HG03066 (cell line): Measurements from ENCODE around the gene TMPRSS4.

Source experiments
- ATAC-seq: cut with Tn5 transposase; IDR thresholded peaks from one replicate; pipeline ENCODE4 v1.9.1; 2021; ENCODE audit warnings: low read depth; ENCODE audit not compliant: unreplicated experiment

The TMPRSS4 gene

DNA sequence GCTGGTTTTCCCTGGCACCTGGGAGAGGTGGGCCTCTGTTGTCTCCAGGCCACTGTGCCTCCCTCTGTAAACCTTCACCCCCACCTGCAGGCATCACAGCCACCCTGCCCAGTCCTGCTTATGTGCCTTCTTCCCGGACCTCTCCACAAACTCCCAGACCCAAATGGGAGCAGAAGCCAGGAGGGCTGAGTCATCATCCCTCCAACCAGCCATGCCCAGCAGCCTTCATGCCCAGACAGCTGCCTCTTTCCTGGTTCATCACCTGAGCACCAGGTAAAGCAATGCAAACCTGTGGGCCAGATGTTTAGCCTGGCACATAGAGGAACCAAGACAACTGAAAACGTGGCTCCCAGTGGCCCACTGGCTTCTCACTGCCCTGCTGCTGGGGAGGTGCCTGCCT, 2.1 kb upstream of the TMPRSS4 start:
- ATAC-seq, result no peak

DNA sequence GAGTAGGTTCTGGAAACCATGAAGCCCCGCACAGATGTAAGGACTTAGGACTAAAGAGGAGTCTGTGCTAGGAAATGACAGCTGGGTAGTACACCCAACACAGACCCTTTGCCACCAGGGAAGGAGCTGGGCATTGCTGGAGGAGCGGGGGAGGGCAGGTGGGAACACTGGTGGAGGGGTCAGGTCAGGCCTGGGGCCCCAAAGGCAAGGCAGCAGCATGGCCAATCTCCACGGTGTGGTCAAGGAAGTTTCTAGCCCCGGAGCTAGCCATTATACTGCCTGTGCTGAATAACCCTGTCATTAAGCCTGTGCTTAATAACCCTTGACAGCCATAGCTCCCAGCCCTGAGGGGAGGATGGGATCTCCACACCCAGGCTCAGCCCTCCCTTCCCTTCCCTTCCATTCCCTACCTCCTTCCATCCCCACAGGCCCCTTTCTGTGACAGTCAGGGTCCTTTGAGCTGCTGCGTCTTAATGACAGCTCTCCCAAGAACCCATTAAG, 2.1 kb downstream of the TMPRSS4 start:
- ATAC-seq, result no peak

DNA sequence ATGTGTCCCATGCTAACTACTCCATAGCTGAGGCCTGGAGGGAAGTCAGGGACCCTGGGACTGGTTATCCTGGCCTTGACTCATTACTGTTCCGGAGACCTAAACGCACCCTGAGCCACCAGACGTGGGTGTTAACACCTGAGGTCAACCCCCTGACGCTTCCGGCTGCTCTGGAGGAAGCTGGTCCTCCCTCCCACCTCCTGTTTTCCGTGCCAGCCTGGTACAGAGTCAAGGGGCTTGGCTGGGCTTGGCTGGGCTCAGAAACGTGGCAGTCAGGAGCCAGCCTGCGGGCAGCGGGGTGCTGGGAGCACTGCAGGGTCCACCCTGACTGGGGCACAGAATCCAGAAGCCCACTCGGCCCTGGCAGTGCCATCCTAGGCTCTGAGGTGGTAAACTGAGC, 2.6 kb downstream of the TMPRSS4 start:
- ATAC-seq, result no peak

DNA sequence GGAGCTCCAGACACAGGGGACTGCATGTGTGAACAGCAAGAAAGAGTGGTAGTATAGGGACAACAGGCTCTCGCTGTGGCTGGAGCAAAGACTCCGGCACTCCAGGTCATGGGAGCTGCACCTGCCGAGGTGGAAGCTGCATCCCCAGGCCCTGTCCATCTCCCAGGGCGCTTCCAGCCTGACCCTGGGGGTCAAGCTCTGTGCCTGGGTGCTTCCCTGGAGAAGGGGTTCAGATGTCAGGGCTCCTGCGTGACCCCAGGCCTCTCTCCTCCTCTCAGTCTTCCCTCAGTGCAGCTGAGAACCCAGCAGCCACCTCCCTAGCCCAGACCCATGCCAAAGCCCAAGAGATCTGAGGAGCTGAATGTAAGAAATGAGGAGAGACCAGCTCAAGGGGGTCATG, 3.4 kb downstream of the TMPRSS4 start:
- no peak for ATAC-seq

DNA sequence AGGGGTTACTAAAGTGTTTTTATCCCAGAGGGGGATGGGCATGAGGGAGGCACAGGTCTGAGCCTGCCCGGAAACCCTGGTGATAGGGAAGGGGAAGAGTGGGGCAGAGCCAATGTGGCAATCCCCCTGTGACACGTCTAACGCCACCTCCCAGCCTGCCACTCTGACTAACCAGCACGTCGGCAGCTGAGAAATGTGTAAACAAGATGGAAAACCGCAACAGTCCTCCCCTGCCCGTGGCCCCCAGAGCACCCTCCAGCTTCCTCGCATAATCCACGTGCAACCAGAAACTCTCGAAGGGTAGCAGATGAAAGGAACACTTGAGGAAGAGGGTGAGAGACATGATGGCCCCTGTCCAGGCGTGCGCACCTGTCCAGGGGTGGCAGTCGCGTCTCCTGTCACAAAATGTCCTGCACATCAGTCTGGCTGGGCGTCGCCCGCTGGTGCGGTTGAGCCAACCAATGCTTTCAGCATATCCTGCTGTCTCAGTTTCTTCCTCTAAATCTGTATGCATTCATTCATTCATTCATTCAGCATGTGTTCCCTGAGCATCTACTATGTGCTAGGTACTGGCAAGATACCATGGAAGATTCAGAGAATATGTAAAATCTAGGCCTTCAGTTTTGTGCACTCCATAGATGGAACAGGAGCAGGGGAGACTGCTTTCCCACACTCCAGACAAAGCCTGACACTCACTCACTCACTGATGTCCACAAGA, 4.5 kb downstream of the TMPRSS4 start:
- no peak for ATAC-seq

DNA sequence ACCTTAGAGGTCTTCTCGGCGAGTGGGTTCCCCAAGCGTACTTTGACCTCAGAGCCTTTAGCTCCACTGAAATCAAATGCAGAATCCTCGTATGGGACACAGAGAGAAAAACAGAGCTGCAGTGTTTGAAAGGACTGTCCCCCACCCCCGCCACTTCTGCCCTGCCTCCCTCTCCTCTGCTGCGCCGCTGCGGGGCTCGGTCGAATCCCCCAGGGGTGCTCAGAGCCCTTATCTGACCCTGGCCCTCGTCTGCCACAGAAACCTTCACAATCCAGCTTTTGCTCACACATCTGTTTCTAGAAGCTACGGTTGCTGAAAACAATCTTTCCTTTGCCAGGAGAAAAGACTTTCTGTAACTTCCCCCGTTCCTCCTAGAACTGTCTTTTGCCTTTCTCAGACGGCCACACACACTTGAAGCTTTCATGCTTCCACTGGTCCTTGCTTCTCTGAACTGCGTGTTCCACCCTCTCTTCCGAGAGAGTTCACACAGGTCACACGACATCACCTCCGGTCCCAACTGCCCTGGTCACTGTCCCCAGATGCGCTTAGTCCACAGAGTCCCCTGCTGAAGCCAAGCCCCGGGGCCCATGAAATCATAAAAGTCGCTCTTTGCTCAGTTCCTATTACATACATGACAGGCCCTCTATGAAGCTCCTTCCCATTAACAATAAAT, 6.1 kb downstream of the TMPRSS4 start:
- ATAC-seq, result no peak

DNA sequence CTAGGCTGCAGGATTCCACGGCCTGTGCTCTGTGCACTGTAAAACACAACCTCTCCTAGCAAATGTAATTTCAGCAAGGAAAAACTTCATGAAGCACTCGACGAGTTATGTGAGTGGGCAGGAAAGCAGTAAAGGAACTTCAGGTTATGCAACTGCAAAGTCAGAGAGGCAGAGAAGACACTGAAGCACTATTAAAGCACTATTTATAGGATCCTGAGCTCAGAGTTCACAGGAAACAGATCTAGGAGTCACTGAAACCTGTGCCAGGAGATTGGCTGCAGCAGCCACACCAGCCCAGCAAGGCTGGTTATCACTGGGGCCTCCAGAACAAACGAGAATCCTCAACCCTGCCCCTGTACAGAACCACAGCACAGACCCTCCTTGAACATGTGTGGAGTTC, 7.4 kb downstream of the TMPRSS4 start:
- ATAC-seq, result no peak

DNA sequence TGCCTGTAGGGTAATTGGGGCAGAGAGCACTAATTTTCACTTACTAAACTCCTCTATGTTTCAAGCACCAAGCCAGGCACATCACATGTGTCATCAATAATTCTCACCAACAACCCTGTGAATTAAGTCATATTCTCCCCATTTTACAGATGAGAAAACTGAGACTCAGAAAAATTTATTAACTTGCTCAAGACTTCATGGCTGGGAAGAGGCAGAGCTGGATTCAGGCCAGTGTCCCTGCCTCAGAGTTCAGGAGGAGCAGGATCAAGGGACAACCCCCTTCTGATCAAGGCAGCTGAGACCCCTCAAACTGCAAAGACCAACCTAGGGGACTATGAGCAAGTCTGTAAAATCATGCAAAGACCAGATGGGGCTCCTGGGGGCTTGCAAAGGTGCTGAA, 7.8 kb downstream of the TMPRSS4 start:
- ATAC-seq, result no peak

DNA sequence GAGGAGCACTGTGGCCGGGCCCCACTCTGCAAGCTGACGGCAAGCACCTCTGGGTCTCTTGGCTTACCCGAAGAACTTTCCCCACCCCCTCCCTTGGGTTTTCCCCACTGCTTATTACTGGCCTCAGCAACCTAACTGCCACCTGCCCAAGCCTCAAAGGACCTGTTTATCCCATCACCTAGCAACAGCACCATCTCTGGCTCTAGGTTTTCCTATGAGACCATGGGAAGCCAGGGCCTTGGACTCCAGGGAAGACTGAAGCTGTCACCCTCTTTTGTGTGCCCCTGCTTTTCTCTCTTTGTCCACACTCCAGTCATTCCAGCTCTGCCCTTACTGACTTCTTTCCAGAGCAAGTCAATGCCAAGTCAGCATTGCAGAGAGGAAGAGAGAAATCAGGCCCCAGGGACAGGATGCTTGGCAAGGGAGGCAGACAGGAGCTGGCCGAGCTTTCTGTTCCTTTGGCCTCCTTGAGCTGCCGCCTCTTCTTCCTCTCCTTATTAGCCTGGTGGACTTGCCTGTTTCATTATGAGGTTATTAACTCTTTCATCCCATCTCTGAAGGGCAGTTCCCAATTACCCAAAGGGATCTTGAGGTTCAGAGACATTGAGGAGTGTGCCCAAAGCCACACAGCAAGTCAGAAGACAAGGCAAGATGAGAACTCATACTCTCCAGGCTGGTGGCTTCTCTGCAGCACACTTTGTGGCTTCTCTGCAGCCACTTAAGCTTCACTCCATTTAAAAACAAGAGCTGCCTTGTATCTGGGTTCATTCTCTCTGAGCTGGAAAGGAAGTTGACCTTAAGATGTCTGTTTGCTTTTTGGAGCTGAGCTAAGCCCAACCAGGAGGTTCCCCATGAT, 10.3 kb downstream of the TMPRSS4 start, which contains the start of gene SMIM35:
SMIM35 (minus strand) TSS at position 51 of the 856 bp plus-strand sequence. CDS start 206 bp downstream, outside the sequence.
- ATAC-seq, result no peak

DNA sequence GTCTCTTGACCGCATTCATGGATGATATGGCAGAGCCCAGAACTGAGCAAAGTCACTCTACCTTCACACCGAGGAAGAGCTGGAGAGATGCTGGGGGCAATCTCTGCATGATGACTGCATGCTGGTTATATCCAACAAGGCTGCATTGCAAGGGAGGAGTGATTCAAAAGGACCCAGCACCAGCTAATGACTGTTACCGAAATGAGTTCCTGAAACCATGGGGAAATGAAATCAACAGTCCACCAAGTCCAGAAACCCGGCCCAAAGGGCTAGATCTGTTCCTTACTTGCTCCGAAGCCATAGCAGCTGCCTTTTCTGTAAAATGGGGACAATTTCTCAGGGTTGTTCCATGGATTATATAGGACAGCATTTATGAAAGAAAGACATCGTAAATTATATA, 11.1 kb downstream of the TMPRSS4 start:
- no peak for ATAC-seq

DNA sequence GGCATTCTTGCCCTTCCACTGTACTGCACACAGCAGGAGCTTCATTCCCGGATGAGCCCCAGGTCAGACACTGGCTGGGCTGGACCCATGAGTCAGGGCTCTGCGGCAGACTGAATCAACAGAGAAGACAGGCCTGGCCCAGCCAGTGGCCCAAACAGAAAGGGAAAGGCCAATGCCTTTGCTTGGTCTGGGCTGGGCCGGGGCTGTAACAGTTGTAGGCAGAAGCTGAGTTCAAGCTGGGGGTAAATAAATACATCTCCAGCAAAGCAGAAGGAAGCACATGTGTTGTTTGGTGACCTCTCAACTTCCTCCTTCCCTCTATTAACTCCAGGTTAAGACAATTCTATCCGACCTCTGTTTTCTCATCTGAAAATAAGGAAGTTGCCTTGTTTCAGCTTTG, 11.7 kb downstream of the TMPRSS4 start:
- no peak for ATAC-seq

DNA sequence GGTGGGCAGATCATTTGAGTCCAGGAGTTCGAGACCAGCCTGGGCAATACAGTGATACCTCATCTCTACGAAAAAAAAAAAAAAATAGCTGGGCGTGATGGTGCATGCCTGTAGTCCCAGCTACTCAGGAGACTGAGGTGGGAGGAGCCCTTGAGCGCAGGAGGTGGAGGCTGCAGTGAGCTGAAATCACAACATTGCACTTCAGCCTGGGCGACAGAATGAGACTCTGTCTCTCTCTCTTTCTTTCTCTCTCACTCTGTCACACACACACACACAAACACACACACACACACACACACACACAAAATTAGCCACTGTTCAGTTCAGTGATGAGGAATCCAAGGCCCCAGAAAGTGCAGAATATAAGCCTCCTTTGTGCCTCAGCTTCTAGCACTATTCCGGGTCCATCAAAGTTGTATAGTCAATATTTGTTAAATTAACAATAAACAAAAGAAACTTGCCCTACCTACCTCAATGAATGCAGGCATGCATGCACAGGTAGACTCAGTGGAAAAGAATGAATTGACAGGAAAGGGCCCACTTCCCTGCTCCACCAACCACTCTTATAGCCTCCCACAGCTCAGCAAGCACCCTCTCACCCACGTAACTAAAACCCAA, 13.8 kb downstream of the TMPRSS4 start:
- ATAC-seq, result no peak

DNA sequence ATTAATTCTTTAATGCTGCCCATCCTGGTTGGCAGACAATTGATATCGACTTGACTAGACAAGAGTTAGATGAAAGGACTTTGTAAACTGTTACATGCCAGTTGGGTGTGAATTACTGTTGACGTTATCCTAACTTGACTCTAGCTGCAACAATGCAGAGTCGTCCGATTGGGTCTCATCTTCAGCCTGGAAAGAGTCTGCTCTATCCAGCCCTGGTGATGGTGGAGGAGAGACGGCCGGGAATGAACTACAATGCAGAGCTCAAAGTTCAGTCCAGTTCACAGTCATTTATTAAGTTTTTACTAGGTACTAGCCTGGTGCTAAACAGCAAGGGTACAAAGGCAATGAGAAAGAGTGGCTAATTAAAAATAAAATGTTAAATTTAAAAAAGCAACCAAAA, 14.8 kb downstream of the TMPRSS4 start:
- ATAC-seq, result no peak

DNA sequence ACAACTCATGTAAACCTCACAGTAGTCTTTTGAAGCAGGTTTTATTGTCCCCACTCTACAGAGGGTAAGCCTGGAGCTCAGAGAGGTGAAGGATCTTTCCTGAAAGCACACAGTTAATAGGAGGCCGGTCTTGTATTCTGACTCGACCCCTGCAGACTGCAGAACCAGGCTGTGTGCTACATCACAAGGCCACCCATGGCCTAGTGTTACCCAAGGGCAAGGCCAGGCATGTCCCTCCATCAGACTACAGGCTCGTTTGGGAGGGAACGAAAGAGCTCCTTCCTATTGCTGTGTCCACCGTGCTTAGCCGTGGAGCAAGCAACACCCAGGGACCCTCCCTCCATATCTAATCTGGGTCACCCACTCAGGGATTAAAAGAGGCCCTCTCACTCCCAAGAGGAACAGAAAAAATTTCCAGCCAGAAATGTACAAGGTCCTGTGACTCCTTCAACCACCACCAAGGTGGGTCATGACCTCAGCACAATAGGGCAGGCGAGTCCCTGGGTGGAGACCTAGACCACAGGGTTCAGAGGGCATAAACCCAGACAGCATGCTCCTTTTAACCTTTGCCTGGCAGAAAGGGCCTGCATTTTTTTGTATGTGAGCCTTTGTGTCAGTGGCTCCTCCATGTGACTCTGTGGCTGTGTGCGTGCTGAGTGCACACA, 16.2 kb downstream of the TMPRSS4 start:
- no peak for ATAC-seq

DNA sequence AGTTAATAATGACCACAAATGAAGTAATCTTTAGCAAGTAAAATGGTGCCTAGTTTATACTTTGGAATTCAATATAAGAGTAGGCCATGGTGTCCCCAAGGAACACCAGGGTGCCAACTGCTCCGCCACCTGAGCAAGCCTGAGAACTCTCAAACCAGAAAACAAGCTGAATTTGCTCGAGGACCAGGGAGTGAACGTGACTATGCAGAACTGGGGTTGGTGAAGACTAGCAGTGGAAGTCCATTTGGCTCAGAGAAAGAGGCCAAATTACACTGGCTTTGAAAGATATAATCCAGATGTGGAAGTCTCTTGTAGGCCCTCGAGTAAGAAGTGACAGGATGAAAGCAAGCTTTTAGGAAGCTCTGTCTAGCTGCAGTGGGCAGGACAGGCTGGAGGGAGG, 18.6 kb downstream of the TMPRSS4 start:
- no peak for ATAC-seq

DNA sequence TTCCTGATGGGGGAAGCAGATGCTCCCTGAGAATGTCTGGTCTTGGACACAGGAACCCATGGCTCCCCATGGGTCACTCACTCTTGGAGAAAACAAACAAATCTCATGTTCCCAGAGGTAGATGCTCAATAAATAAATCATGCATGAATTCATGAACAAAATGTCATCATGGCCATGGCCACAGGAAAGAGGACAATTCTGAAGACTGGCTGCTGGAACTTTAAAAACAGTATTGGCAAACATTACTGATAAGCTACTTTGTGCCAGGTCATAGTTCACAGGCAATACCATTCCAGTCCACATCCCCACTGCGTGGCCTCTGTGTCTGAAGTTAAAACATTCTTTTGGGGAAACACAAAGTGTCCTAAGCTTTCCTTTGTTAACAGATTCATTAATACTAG, 19.1 kb downstream of the TMPRSS4 start:
- ATAC-seq, result no peak

DNA sequence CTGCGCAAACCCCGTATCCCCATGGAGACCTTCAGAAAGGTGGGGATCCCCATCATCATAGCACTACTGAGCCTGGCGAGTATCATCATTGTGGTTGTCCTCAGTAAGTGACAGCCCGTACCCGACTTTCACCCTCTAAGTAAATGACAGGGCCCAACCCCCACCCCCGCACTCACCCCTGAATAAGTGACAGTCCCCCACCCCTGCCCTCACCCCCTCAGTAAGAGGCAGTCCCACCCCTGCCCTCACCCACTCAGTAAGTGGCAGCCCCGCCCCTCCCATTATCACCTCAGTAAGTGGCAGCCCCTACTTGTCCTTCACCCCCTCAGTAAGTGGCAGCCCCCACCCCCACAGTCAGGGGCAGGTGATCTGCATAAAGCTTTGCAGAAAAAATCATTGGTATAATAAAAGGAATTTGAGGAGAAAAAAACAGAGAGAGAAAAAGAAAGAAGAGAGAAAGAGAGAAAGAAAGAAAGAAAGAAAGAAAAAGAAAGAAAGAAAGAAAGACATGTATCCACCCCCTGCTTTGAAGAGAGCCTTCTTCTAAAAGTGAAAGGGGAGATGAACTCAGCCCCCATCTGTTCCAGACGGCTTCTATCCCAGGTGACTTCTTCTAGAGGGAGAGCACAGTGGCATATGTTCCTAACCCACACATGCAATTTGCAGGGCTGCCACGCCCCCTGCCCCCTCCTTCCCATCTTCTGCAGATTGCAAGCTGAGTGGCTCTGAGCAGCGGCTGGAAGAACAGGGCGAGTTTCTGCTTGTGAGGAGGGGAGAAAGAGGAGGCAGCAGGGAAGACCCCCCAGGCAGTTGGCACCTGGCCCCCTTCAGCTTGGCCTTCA, 22.3 kb downstream of the TMPRSS4 start:
- ATAC-seq, result no peak

DNA sequence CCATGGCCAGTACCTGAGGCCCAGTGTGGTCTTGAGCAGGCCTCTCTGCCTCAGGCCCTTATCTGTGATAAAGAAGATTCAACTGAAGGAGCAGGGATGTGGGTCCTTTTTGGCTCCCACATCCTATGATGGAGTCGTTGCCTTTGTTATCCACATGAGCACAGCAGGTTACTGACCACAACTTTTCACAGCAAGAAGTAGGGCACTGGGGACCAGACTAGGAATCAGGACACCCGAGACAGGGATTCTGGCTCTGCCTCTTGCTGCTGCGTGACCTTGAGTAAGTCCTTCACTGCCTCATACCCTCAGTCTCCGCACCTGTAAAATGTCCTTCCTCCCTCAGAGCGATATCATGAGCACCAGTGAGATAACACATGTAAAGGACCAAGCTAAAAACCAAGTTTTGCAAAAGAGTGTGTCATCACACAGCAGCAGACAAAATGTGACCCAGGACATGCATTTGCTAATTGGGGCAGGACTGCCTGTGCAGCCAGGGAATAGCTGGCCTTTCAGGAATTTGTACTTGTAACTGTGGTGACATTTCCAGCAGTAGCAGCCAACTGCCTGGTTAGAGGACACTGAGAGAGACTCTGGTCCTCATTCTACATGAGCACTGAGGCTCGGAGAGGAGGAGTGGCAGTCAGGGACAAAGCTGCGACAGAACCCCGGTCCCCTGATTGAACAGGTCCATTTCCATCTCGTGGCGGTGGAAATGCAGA, 23.1 kb downstream of the TMPRSS4 start:
- no peak for ATAC-seq
